Kidney (tissue), 14 donors: ENCODE results near the gene MTIF3. TPM values are rescaled to one million over a fixed set of nuclear protein-coding genes. Genes with fewer than 3 reads are reported as not detected.

ENCODE experiments used
- DNase-seq, 5 donors: peaks; one replicate each; pipeline ENCODE4 v3.0.0-alpha.2; 2013 to 2020
- FAIRE-seq: peaks from 2 replicates; lab custom pipeline; 2012; peaks lifted over from hg19 to GRCh38; lab: Jason Lieb, UNC
- H3K27ac ChIP-seq, 2 donors: one replicate each; pipeline ENCODE4 v1.7.0; 2013; ENCODE audit warnings: low read depth in 2 of 2, low read length in 2 of 2, inconsistent platforms in 1 of 2
- H3K27me3 ChIP-seq: one replicate; pipeline ENCODE4 v1.7.1; 2013; ENCODE audit warnings: low read length, inconsistent platforms; ENCODE audit not compliant: control insufficient read depth, insufficient read depth
- H3K36me3 ChIP-seq, 3 donors: one replicate each; pipeline versions ENCODE4 v1.7.0 to v1.7.1; 2013; ENCODE audit warnings: low read length in 3 of 3, control low read depth in 1 of 3, inconsistent platforms in 1 of 3; ENCODE audit not compliant: insufficient read depth in 3 of 3, control insufficient read depth in 2 of 3
- H3K4me1 ChIP-seq, 3 donors: one replicate each; pipeline versions ENCODE4 v1.7.0 to v1.7.1; 2013; ENCODE audit warnings: low read length in 3 of 3, inconsistent platforms in 1 of 3, low read depth in 1 of 3; ENCODE audit not compliant: control insufficient read depth in 2 of 3, insufficient read depth in 2 of 3
- H3K4me3 ChIP-seq, 3 donors: one replicate each; pipeline versions ENCODE4 v1.7.0 to v1.8.1; 2013; ENCODE audit warnings: low read length in 3 of 3, control low read depth in 1 of 3, inconsistent platforms in 1 of 3
- H3K9ac ChIP-seq, 3 donors: one replicate each; pipeline versions ENCODE4 v1.7.0 to v1.7.1; 2013; ENCODE audit warnings: low read length in 3 of 3, control low read depth in 1 of 3, inconsistent platforms in 1 of 3
- H3K9me3 ChIP-seq, 3 donors: one replicate each; pipeline versions ENCODE4 v1.7.0 to v1.7.1; 2013; ENCODE audit warnings: low read length in 3 of 3, control low read depth in 1 of 3, inconsistent platforms in 1 of 3; ENCODE audit not compliant: control insufficient read depth in 2 of 3, insufficient read depth in 1 of 3
- intact Hi-C: fragments of 100-400 bp; cut with DNase I; formaldehyde crosslinking; loops from one replicate; pipeline ENCODE4 v1.11.1; 2022
- polyA plus RNA-seq: library from polyadenylated mRNA; stranded (reverse); fragments of 350-450 nt; fragmentation: Illumina TruSeq; extraction: RNeasy Lipid Tissue Mini Kit (QIAGEN cat#74804); gene quantifications from one replicate; pipeline ENCODE4 v1.2.3, GENCODE V29; 2014; ENCODE audit warnings: low read depth, low replicate concordance; ENCODE audit not compliant: insufficient read depth
- total RNA-seq: library from RNA; stranded (reverse); fragmentation: NEBNext Ultra II Directional; extraction: Animal tissue kit (Norgen Biotek cat#: 25700); gene quantifications from one replicate; pipeline ENCODE4 v1.2.1, GENCODE V29; 2021
- TF ChIP-seq, protein P1 (sequence below): IDR thresholded peaks from 3 replicates; pipeline ENCODE4 v1.5.1; 2012; ENCODE audit warnings: mild to moderate bottlenecking, moderate library complexity, borderline replicate concordance; ENCODE audit not compliant: insufficient read depth; ENCODE audit errors: extremely low read depth
- donor health status: control.
- donor health status: control.
- donor health status: control.
- donor health status: control.
- donor health status: control.
- donor health status: DM: yes; HTN: yes; CAD: no.
- donor health status: Normal renal cell carcinoma (clear cell type).

Gene MTIF3
- total and polyA plus RNA-seq, 2 donors from 2014 or later: 48.5 to 130 TPM

DNA sequence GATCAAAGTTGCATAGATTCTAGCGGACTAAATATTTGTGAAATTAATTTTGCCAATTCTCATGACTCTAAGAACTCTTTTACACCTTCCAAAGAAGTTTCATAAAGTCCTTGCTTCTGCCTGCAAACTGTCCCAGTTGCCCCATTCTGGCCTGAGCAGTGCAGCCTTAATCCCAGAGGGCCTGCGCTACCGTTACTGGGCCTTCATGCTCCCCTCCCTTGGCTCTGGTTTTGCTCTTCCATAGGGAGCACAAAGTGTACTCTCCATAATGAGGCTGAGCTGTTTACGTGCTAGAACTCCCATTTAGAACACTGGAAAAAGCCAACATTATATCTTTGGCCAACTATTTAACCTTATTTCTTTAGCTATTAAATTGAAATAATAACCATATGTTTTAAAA, 2.1 kb downstream of the MTIF3 start:
- Histone ChIP-seq H3K9ac (no peak overlapping the region), H3K4me3 (peak overlapping the region in 1 of 3 donors; percentile 99), H3K9me3 (no peaks in the 10 kb centered on the region), H3K4me1 (peaks cover 0 to 8% (median 7%) of the 10 kb centered on the region in 3 donors), H3K27me3 (no peaks in the 10 kb centered on the region), H3K27ac (no peak overlapping the region), H3K36me3 (no peaks in the 10 kb centered on the region)
- TF ChIP-seq, protein P1, sequence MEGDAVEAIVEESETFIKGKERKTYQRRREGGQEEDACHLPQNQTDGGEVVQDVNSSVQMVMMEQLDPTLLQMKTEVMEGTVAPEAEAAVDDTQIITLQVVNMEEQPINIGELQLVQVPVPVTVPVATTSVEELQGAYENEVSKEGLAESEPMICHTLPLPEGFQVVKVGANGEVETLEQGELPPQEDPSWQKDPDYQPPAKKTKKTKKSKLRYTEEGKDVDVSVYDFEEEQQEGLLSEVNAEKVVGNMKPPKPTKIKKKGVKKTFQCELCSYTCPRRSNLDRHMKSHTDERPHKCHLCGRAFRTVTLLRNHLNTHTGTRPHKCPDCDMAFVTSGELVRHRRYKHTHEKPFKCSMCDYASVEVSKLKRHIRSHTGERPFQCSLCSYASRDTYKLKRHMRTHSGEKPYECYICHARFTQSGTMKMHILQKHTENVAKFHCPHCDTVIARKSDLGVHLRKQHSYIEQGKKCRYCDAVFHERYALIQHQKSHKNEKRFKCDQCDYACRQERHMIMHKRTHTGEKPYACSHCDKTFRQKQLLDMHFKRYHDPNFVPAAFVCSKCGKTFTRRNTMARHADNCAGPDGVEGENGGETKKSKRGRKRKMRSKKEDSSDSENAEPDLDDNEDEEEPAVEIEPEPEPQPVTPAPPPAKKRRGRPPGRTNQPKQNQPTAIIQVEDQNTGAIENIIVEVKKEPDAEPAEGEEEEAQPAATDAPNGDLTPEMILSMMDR: no peak
- FAIRE-seq (no peak), DNase-seq (no peak)
- intact Hi-C loops: no loop called here

DNA sequence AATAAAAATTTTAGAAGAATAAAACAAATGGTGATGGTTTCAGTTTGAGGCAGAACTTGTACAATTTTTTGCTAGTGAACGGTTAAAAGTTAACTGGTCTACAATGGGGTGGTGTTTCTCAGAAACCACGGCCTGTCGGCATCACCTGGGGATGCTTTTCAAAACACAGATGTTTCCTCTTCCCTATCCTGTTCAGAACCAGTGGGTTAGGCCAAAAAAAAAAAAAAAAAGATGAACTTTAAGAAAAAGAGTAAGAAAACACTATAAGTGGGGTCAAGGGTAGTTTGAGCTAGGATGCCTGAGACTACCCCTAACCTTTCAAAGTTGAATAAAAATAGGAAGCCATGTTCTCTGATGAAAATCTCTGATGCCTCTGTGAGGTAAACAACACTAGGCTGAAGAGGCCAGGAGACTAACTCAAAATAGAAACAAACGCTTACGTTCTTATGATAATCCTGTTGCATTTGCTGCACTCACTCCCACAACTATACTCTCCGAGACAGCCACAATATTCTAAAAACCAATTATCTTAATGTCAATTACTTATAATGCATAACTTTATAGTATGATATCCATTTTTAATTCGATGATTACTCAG, 3.3 kb downstream of the MTIF3 start:
- H3K9me3 ChIP-seq: no peaks in the 10 kb centered on the region
- no peak overlapping the region for H3K27ac ChIP-seq
- intact Hi-C loops: no loop called here
- no peak overlapping the region for H3K9ac ChIP-seq
- FAIRE-seq (no peak), DNase-seq (no peak)
- TF ChIP-seq, protein P1: no peak
- H3K27me3 ChIP-seq: no peaks in the 10 kb centered on the region
- H3K4me1 ChIP-seq: peaks cover 0 to 12% (median 8%) of the 10 kb centered on the region in 3 donors
- peaks cover 0 to 3% (median 0%) of the 10 kb centered on the region in 3 donors for H3K36me3 ChIP-seq
- no peak overlapping the region for H3K4me3 ChIP-seq

DNA sequence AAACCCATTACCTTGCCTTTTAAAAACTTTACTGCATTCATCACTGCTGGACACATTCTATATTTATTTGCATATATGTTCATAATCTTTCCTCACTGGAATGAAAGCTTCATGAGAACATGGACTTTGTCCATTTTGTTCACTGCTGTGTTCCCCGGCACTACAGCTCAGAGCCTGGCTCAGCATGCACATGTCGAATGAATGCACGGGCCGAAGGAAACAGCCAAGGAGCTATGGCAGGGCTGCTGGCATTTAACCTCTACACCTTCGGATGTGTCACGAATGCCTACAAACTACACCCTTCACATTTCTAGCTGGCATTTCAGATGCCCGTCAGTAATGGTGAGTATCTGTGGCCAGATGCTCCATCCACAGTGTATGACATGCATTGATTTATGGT, 7.6 kb downstream of the MTIF3 start:
- intact Hi-C loops: no loop called here
- Histone ChIP-seq H3K27me3 (no peaks in the 10 kb centered on the region), H3K27ac (peak overlapping the region in 1 of 2 donors; percentile 55), H3K4me1 (peaks cover 0 to 12% (median 7%) of the 10 kb centered on the region in 3 donors), H3K4me3 (peak overlapping the region in 2 of 3 donors; percentile 30 to 40), H3K9me3 (no peaks in the 10 kb centered on the region), H3K36me3 (peaks cover 0 to 19% (median 16%) of the 10 kb centered on the region in 3 donors), H3K9ac (no peak overlapping the region)
- TF ChIP-seq, protein P1: no peak
- peak in 1 of 5 donors; percentile 20 for DNase-seq
- FAIRE-seq: no peak
